Measurements from ENCODE around the gene ANK3.

- no peak for TF ChIP-seq CTCF (IDR thresholded peaks at IDR 0.05)
- no peak for TF ChIP-seq FOXJ3 (CRISPR knock-in tag; IDR thresholded peaks at IDR 0.05; ENCODE audit: borderline replicate concordance)
- TF ChIP-seq E2F5 (CRISPR knock-in tag; IDR thresholded peaks at IDR 0.05): no peak
- TF ChIP-seq, protein P1, sequence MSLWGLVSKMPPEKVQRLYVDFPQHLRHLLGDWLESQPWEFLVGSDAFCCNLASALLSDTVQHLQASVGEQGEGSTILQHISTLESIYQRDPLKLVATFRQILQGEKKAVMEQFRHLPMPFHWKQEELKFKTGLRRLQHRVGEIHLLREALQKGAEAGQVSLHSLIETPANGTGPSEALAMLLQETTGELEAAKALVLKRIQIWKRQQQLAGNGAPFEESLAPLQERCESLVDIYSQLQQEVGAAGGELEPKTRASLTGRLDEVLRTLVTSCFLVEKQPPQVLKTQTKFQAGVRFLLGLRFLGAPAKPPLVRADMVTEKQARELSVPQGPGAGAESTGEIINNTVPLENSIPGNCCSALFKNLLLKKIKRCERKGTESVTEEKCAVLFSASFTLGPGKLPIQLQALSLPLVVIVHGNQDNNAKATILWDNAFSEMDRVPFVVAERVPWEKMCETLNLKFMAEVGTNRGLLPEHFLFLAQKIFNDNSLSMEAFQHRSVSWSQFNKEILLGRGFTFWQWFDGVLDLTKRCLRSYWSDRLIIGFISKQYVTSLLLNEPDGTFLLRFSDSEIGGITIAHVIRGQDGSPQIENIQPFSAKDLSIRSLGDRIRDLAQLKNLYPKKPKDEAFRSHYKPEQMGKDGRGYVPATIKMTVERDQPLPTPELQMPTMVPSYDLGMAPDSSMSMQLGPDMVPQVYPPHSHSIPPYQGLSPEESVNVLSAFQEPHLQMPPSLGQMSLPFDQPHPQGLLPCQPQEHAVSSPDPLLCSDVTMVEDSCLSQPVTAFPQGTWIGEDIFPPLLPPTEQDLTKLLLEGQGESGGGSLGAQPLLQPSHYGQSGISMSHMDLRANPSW (CRISPR knock-in tag; conservative IDR thresholded peaks at IDR 0.05; ENCODE audit: low read depth): no peak
- TF ChIP-seq, protein P2, sequence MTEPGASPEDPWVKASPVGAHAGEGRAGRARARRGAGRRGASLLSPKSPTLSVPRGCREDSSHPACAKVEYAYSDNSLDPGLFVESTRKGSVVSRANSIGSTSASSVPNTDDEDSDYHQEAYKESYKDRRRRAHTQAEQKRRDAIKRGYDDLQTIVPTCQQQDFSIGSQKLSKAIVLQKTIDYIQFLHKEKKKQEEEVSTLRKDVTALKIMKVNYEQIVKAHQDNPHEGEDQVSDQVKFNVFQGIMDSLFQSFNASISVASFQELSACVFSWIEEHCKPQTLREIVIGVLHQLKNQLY (CRISPR knock-in tag; IDR thresholded peaks at IDR 0.05): no peak
- TF ChIP-seq ZBTB21 (CRISPR knock-in tag; IDR thresholded peaks at IDR 0.05; ENCODE audit: borderline replicate concordance): no peak
- TF ChIP-seq USF2 (CRISPR knock-in tag; IDR thresholded peaks at IDR 0.05): no peak
- TF ChIP-seq ATF3 (CRISPR knock-in tag; conservative IDR thresholded peaks at IDR 0.05): no peak
- TF ChIP-seq, protein P3, sequence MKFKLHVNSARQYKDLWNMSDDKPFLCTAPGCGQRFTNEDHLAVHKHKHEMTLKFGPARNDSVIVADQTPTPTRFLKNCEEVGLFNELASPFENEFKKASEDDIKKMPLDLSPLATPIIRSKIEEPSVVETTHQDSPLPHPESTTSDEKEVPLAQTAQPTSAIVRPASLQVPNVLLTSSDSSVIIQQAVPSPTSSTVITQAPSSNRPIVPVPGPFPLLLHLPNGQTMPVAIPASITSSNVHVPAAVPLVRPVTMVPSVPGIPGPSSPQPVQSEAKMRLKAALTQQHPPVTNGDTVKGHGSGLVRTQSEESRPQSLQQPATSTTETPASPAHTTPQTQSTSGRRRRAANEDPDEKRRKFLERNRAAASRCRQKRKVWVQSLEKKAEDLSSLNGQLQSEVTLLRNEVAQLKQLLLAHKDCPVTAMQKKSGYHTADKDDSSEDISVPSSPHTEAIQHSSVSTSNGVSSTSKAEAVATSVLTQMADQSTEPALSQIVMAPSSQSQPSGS (CRISPR knock-in tag; IDR thresholded peaks at IDR 0.05; ENCODE audit: borderline replicate concordance, low read depth): no peak
- no peak for TF ChIP-seq NFYB (CRISPR knock-in tag; conservative IDR thresholded peaks at IDR 0.05; ENCODE audit: low read depth)
- TF ChIP-seq, protein P4, sequence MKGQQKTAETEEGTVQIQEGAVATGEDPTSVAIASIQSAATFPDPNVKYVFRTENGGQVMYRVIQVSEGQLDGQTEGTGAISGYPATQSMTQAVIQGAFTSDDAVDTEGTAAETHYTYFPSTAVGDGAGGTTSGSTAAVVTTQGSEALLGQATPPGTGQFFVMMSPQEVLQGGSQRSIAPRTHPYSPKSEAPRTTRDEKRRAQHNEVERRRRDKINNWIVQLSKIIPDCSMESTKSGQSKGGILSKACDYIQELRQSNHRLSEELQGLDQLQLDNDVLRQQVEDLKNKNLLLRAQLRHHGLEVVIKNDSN (CRISPR knock-in tag; IDR thresholded peaks at IDR 0.05): no peak
- no peak for TF ChIP-seq ESRRA (CRISPR knock-in tag; IDR thresholded peaks at IDR 0.05; ENCODE audit: borderline replicate concordance)
Observed at GRCh38 chr10:60144099-60144498, 245.6 kb downstream of the ANK3 start.

Measured in WTC11 (cell line).